Measurements from ENCODE around the gene SLC10A7. TPM values are rescaled to one million over a fixed set of nuclear protein-coding genes. Genes with fewer than 3 reads are reported as not detected.

SLC10A7 gene, protein sequence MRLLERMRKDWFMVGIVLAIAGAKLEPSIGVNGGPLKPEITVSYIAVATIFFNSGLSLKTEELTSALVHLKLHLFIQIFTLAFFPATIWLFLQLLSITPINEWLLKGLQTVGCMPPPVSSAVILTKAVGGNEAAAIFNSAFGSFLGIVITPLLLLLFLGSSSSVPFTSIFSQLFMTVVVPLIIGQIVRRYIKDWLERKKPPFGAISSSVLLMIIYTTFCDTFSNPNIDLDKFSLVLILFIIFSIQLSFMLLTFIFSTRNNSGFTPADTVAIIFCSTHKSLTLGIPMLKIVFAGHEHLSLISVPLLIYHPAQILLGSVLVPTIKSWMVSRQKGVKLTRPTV
- polyA plus RNA-seq (2013, experiment 1 of 2; ENCODE audit: insufficient read length) = 4.2 TPM
- 6.0 TPM for polyA plus RNA-seq (2013, experiment 2 of 2; ENCODE audit: insufficient read length)

DNA sequence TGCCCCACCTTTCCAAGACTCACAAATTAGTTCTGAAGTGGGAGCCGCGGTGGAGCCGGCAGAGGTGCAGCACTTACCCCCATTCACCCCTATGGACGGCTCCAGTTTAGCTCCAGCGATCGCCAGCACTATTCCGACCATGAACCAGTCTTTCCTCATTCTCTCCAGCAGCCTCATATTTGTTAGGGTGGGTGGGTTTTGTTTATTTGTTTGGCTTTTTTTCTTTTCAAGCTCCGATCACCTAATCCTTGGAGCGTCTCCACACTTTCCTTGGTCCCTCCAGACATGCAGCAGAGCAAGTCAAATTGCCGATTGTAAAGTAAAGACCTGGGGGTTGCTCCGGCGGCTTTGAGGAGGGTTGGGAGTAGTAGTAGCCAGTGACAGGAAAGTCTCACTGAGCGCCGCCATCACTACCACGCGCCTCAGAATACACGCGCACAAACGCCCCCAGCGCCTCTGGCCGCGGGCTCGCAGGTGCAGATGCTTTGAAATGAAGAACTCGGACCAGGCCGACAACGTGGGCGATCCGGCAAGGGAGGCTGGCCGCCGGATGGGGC is at the start of gene SLC10A7:
Gene SLC10A7, minus strand, starts transcription at position 400 of the 557 bp plus-strand sequence. Its CDS starts 223 bp downstream, at position 177.
- peak; percentile 75 for DNase-seq

DNA sequence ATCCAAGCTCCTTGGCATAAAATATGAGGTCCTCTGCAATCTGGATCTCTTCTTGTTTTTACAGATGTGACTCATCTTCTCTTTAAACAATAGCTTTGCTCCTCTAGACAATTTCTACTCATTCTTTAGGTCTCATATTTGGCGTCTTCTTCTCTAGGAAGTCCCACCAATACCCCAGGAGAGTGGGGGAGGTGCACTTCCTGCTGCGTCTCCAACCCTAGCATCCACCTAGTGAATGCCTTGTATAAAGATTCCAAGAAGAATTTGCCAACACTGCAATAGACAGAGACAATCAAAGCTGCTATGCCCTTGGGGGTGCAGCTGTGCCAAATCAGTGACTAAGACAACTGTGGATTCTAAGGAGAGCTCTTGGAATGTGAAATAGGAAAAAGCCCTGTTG is 45.7 kb upstream of the SLC10A7 start:
- DNase-seq = peak; percentile 44

DNA sequence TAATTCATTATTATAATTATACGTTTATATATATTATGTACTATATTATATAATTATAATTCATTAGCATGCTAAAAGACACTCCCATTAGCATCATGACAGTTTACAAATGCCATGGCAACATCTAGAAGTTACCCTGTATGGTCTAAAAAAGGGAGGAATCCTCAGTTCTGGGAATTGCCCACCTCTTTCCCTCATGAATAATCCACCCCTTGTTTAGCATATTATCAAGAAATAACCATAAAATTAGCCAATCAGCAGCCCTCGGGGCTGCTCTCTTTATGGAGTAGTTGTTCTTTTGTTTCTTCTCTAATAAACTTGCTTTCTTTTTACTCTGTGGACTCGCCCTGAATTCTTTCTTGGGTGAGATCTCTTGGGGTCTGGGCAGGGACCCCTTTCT is 42.8 kb upstream of the SLC10A7 start:
- DNase-seq = no peak

DNA sequence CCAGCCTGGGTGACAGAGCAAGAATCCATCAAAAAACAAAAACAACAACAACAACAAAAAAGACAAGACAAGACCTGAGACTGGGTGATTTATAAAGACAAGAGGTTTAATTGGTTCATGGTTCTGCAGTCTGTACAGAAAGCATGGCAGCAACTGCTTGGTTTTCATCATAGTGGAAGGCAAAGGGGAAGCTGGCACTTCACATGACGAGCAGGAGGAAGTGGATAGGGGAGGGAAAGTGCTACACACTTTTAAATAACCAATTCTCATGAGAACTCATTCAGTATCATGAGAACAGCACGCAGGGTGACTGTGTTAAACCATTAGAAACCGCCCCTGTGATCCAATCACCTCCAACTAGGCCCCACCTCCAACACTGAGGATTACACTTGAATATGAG is 28.4 kb upstream of the SLC10A7 start:
- no peak for DNase-seq

DNA sequence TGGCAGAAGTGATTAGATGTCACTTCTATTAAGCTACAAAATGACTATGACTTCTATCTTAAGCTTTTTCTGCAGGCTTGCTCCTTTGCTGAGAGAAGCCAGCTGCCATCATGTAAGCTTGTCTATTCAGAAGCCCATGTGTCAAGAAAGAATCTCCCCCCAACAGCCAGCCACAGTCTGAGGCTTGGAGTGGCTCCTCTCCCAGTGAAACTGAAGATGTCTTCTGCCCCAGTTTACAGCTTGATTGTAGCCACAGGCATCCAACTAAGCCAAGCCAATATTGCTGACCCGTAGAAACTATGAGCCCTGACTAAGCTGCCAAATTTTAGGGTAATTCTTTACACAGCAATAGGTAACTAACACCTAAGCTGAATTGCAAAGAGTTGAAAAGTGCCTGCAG is 26.7 kb upstream of the SLC10A7 start:
- DNase-seq = no peak

DNA sequence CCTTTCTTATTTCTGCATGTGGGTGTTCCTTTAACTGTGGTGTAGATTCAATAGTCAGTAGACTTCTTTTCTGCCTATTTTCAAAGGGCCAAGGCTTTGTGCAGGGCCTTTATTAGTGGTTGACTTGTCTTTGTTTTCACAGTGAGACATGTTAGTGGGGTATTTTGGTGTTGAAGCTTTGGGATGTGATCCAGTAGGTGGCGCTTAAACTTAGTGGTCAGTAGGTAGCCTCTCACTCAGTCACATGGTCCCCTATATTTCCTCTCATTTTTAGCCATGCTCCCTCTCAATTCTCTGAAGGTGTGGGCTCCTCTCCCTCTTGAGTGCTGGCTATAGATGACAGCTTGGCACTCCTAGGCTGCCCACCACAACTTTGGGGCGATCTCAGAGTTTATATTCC is 23.4 kb upstream of the SLC10A7 start:
- DNase-seq = peak; percentile 25

DNA sequence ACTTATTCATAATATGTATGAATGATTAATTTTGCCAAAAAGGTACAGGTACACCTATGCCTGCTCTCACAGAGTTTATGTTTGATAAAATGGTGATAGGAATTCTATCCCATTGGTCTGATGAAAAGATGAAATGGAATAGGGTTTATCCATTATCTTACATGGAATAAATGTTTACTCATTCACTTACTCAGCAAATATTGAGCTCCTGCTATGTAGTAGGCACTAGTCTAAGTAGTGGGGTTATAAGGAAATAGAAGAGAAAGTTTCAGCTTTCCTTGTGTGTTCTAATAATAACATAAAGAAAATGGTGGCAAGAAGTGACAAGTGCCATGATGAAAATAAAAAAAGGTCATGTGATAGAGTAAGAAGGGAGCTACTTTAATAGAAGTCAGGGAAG is 12.4 kb upstream of the SLC10A7 start:
- DNase-seq = no peak

DNA sequence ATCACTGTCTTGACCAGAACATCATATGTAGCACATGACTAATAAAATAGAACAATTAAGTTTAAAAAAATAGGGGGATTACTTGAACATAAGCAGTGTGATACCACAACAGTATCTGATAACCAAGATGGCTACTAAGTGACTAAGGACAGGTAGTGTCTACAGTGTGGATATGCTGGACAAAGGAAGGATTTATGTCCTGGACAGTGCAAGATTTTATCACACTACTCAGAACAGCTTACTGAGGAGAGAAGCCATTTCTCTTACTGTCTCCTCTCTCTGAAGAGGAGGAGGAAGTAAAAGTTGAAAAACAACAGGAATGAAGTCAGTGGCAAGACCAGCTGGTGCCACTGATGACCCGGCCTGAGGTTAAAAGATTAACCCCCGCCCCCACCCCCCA is 4.0 kb upstream of the SLC10A7 start:
- no peak for DNase-seq

DNA sequence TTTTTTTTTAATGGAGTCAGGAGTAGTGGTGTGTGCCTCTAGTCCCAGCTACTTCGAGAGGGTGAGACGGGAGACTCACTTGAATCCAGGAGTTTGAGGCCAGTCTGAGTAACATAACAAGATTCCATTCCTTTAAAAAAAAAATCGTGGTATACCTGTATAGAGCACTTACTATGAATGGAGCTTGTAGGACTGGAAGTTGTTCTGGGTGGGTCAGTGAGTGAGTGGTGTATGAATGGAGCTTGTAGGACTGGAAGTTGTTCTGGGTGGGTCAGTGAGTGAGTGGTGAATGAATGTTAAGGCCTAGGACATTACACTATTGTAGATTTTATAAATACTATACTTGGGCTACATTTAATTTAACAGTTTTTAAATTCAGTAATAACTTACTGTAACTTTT is 2.9 kb upstream of the SLC10A7 start:
- no peak for DNase-seq

DNA sequence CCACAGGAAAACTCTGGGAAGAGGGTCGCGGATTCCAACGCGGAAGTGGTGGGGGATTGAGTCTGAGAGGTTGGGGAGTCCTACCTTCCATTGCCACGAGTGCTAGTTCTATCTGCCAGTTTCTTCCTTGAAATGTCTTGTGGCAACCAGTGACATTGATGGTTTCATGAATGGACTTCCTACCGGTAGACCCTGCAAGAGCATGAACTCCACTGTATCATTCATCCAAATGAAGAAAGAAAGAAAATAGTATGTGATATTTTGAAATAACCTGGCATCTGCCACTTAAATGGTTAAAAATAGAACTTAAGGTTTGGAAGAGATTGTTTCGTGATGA is 1.1 kb upstream of the SLC10A7 start:
- DNase-seq = peak; percentile 4

DNA sequence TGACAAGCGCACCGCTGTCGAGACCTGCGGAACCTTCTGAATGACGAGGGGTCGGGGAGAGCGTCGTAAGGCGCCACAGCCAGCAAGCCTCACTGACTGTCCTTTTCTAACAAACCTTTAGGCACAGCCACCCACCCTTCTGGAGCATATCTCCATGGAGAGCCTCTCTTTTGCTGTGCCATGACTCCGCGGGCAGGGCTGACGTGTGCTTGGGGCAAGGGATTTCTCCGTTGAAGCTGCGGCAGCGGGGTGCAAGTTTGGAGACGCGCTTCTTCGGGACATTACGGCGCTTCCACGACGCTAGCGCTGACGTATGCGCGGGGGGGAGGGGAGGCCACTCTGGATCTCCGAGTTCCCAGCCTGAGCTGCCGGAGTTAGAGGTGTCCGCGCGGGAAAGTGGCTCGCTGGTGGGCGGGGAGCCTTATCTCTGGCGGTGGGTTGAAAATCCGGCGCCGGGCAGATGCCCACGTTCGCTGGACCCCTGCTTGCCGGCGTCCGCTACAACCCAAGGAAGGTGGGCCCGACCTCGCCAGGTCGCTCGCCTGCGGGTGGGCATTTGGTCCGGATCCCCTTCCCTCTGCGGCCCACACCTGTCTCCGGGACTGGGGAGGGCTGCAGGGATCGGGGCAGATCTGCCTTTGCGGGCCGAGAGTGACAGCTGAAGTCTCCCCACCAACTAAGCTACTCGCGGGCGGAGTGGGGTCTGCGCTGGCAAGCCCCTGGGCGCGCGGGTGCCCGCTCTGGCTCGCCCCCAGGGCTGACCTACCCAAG is 543 bp upstream of the SLC10A7 start:
- DNase-seq = peak; percentile 83

DNA sequence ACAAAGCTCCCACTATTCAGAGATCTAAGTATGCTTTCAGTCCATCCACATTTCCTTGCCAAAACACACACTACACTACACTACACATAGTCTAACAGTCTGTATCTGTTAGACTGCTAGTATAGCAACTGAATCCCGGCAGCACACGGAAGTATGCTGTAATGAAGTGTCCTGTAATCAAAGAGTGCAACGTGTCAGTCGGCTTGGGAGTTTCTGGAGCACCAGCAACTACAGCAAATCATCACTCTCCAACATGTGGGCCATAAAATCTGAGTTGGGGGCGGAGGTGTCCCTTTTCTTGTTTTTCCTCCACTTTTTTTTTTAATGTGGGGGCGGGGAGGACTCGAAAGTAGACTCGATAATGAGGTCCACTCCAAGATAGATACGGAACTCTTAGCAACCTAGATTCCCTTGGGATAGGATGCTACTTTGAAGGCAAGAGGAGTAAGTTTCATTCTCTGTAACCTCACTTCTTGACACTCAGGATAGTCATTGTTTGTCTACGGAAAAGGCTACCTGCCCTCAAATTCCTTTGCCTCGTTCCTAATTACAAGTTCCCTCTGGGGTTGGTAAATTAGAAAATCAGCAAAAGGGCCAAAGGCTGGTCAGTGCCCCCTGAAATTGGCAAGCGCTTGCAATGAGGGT is 722 bp downstream of the SLC10A7 start:
- DNase-seq = peak; percentile 54

DNA sequence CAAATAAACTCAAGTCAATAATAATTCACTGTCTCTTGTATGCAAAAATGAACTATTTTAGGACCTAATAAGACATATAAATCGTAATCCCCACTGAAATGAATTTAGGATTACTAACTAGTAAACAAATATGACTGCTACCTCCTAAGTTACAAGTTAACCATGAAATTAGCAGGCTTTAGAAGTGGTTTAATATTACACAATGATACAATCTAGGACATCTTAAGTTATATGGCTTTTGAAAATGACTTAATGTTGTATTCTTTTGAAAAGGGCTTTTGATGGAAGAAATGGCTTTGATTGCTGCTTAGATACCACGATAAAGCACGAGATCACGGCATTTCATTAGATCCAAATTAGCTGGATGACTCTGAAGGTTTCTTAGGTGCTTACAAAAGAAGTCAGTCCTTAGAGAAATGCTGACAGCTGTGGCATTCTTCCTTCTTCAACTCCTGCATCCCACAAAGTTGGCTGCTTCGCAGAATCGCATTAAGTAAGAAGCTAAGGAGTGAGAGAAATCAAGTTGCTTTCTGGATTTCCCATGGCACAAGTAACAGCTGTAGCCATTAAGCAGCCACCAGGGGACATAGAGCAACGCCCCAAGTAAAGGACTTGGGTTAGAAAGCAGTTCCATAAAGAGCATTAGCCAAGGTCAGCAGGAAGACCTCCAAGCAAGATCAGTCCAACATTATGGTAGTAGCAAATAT is 6.9 kb downstream of the SLC10A7 start:
- no peak for DNase-seq

DNA sequence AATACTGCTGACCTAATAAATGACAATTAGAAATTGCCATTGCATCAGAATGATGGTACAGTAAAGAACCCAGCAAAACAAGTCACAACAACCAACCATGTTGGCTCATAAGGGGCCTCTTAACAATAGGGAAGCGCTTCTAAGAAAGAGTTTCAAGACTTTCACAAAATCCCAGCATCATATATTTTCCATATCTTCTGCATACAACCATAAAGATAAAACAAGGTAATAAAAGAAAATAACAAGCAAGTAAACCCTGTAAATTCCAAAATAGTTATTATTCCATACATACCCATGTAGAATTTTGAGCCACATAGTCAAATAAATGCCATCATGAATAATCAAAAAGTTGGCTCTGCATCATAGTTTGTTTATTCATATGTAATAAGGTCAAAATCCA is 8.2 kb downstream of the SLC10A7 start:
- DNase-seq = no peak

DNA sequence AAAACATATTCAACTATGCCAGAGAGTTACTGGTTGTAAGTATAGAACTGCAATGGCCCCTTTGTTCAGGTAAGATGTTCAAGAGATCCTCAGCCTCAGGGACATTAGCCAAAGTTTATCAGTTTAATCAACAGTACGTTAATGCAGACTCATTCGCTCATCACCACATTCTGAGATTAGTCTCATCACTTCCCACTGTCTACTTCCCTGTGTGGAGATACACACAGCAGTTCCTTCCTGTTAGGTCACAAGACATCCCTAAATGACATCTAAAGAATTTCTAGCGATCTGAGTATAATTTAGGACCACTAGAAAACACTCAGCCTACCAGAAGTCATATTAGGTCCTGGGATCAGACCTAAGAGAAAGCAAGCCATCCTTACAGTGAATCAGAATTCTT is 10.4 kb downstream of the SLC10A7 start:
- DNase-seq = no peak

DNA sequence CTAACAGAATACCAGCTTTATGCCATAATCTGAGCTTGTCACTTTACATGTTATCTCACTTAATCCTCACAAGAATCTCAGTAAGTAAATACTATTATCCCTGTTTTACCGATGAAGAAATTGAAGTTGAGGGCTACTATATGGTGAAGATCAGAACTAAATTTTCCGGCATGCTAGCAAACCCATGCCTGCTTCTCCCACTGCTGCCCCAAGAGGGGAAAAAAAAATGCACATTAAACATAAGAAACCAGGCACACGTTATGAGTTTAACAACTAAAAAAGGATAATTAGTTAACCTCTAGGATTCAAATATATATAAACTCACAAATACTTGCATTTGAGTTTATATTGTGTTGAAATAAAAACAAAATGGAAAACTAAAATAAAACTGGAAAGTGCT is 10.8 kb downstream of the SLC10A7 start:
- no peak for DNase-seq

DNA sequence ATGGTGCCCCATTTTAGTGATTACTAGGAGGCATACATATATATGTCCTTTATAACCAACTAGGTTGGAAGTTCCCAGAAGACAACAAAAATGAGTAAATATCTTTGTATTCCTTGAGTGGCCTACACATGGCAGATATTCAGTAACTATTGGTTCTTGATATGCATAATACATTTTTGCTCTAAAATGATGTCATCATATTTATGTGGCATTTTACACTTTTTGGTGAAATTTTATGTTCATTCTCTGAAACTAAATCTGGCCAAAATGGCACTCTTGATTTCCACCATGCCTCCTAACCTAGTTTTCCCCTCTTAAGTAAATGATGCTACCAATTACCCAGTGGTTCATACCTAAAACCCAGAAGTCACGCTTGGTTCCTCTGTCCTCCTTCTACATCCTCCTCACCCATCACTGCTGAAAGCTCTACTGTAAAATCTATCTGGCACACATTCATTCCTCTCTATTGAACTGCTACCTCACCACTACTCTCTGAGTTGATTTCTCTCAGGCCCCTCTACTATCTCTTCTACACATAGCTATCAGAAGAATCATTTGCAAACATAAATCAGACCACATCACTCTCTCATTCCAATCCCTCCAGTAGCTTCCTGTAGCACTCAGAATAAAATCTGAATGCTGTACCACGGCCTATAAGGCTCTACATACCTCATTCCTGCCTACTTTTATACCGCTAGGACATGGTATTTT is 13.4 kb downstream of the SLC10A7 start:
- DNase-seq = peak; percentile 17

DNA sequence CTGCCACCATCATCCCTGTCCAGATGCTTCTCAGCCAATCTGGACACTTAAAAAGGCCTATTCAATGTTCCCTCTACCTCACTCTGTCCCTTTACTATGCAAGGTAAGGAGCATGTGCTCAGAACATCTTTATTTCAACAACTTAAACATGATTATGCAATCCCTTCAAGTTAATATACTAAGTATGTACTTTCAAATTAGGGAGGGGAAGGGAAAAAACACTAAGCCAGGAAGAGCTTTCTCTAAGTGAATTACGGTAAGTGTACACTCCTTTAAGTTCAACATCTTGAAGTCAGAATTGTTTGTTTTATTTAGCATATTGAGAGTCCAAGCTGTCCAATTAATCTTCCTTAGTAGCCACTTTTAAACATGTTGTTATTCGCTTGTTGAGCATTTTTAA is 14.1 kb downstream of the SLC10A7 start:
- no peak for DNase-seq

DNA sequence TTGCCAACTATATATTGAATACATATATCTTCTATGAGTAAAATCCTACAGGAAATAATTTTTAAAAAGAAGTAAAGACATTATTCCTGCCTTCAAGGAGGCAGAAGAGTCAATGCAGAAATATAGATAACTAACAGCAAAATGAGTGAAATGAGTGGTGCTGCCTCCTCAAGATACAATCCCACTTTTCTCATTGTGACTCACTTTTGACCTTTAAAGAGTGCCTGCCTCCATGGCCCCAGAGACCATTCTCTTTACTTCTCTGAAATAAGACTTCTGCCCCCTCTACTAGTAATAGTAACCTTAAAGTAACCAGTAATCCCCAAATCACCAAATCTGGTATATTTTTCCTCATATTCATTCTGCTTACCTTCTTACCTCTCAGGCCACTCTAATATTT is 15.5 kb downstream of the SLC10A7 start:
- no peak for DNase-seq

DNA sequence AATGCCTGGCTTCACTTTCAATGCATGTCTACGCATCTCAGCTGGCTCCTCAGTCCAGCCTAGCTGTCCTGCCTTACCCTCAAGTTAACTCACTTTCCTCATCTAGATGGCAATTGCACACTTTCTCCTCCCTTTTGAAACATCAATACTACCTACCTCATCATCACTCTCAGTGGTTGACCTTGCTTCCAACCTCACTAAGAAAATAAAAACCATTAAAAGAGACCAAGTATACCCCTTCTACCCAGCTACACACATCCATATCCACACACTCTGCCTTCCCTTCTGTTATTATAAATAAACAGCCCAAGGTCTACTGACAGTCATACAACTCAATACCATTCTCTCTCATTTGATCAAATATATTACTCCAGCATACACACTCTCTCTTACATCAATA is 21.5 kb downstream of the SLC10A7 start:
- DNase-seq = no peak

DNA sequence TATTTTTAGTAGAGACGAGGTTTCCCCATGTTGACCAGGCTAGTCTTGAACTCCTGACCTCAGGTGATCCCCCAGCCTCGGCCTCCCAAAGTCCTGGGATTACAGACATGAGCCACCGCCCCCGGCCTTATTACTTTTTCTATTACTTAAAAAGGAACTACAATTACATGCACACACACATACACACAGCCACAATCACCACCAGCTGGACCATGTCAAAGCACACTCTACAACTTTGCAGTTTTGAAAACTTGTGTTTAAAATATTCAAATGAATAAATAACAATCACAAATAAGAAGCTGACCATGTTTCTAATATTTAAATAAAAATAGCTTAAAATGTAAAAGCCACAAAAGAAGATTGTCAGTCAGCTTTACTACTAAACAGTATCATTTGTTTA is 23.4 kb downstream of the SLC10A7 start:
- no peak for DNase-seq

DNA sequence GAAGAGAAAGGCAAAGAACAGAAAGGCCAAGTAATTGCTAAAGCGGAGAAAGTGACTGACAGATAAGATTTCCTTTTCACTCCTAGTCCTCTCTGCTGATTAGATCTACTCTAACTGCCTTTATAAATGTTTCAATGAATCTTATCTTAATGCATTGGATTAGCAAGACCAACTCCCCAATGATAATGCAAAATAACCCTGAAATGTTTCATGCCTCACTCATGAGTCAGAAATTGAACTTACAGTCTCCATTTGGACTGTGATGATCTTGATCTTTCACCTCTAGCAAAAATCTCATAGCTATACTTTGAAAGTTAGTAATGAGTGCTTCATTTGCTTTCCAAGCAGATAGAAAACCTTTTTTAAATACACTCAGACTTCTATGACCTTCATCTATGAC is 26.5 kb downstream of the SLC10A7 start:
- peak; percentile 22 for DNase-seq
